ENCODE measurements around the gene RASGRP3. TPM values are rescaled to one million over a fixed set of nuclear protein-coding genes. Genes with fewer than 3 reads are reported as not detected.

The RASGRP3 gene
- total RNA-seq, 1 experiment from 2014 or later: 0.72 TPM

GRCh38 chr2:33491441-33492084 is 15.1 kb downstream of the RASGRP3 start:
- H3K4me3 ChIP-seq: no peak overlapping the region
- peaks cover 14% of the 10 kb centered on the region; the same call in 1 of the 2 replicates for H3K4me1 ChIP-seq (replicated peaks; ENCODE audit: insufficient read depth)
- DNase-seq: no peak
- BruUV-seq (replicated peaks): no TSS peak
- no peaks in the 10 kb centered on the region for H4K20me1 ChIP-seq (ENCODE audit: insufficient read depth)
- intact Hi-C loops (cut with micrococcal nuclease; ENCODE audit: unreplicated experiment): no loop called here
- H3K9me3 ChIP-seq (ENCODE audit: insufficient read depth, low read depth): no peaks in the 10 kb centered on the region; the same call in none of the 2 replicates
- H3F3A ChIP-seq (ENCODE audit: insufficient read depth, low read depth): no peaks in the 10 kb centered on the region
- H3K27me3 ChIP-seq (ENCODE audit: insufficient read depth, low read depth): no peaks in the 10 kb centered on the region
- no peaks in the 10 kb centered on the region for H3K79me2 ChIP-seq (ENCODE audit: low read depth)
- TF ChIP-seq CTCF (conservative IDR thresholded peaks at IDR 0.05) (no peak), EZH2 (IDR thresholded peaks at IDR 0.05; ENCODE audit: low read depth) (no peak)
- H2AFZ ChIP-seq: no peak overlapping the region
- H3K9me2 ChIP-seq (ENCODE audit: insufficient read depth): no peaks in the 10 kb centered on the region
- no peaks in the 10 kb centered on the region for H3K36me3 ChIP-seq (ENCODE audit: low read depth)
- ChIA-PET CTCF (interaction anchor here (0.7 kb wide), 1 partner anchor 30 kb away, joined by 3 read pairs; no protein-coding TSS in a partner anchor), POLR2A (ENCODE audit: unreplicated experiment) (no interaction called here)
- no peak overlapping the region for H3K27ac ChIP-seq
- H3K4me2 ChIP-seq: no peak overlapping the region

GRCh38 chr2:33492399-33493134 is 16.1 kb downstream of the RASGRP3 start:
- no TSS peak for BruUV-seq (replicated peaks)
- no peaks in the 10 kb centered on the region for H3K36me3 ChIP-seq (ENCODE audit: low read depth)
- TF ChIP-seq CTCF (conservative IDR thresholded peaks at IDR 0.05) (no peak), EZH2 (IDR thresholded peaks at IDR 0.05; ENCODE audit: low read depth) (no peak)
- no peaks in the 10 kb centered on the region for H3K79me2 ChIP-seq (ENCODE audit: low read depth)
- H3K27ac ChIP-seq: no peak overlapping the region
- no peak overlapping the region for H2AFZ ChIP-seq
- H3F3A ChIP-seq (ENCODE audit: insufficient read depth, low read depth): no peaks in the 10 kb centered on the region
- no peak overlapping the region for H3K4me3 ChIP-seq
- no peaks in the 10 kb centered on the region for H3K9me2 ChIP-seq (ENCODE audit: insufficient read depth)
- H4K20me1 ChIP-seq (ENCODE audit: insufficient read depth): no peaks in the 10 kb centered on the region
- intact Hi-C loops (cut with micrococcal nuclease; ENCODE audit: unreplicated experiment): no loop called here
- H3K4me2 ChIP-seq: no peak overlapping the region
- no peaks in the 10 kb centered on the region for H3K9me3 ChIP-seq (ENCODE audit: insufficient read depth, low read depth)
- H3K4me1 ChIP-seq (replicated peaks; ENCODE audit: insufficient read depth): peaks cover 14% of the 10 kb centered on the region; the same call in 1 of the 2 replicates
- ChIA-PET CTCF (interaction anchor here (0.7 kb wide), 1 partner anchor 29 kb away, joined by 3 read pairs; no protein-coding TSS in a partner anchor), POLR2A (ENCODE audit: unreplicated experiment) (no interaction called here)
- DNase-seq: no peak
- H3K27me3 ChIP-seq (ENCODE audit: insufficient read depth, low read depth): no peaks in the 10 kb centered on the region

GRCh38 chr2:33494155-33494779 is 17.8 kb downstream of the RASGRP3 start:
- ChIA-PET POLR2A (ENCODE audit: unreplicated experiment) (no interaction called here), CTCF (no interaction called here)
- H4K20me1 ChIP-seq (ENCODE audit: insufficient read depth): no peaks in the 10 kb centered on the region
- H3K36me3 ChIP-seq (ENCODE audit: low read depth): no peaks in the 10 kb centered on the region
- no peaks in the 10 kb centered on the region for H3K9me2 ChIP-seq (ENCODE audit: insufficient read depth)
- peak overlapping the region; percentile 70; the same call in 1 of the 2 replicates for H2AFZ ChIP-seq
- TF ChIP-seq EZH2 (IDR thresholded peaks at IDR 0.05; ENCODE audit: low read depth): no peak
- TF ChIP-seq CTCF (conservative IDR thresholded peaks at IDR 0.05): no peak
- H3K27ac ChIP-seq: no peak overlapping the region
- H3K27me3 ChIP-seq (ENCODE audit: insufficient read depth, low read depth): no peaks in the 10 kb centered on the region
- H3K79me2 ChIP-seq (ENCODE audit: low read depth): no peaks in the 10 kb centered on the region
- no peak for DNase-seq
- no peaks in the 10 kb centered on the region for H3F3A ChIP-seq (ENCODE audit: insufficient read depth, low read depth)
- BruUV-seq (replicated peaks): no TSS peak
- peak overlapping the region; percentile 52 for H3K4me2 ChIP-seq
- intact Hi-C loops (cut with micrococcal nuclease; ENCODE audit: unreplicated experiment): no loop called here
- no peaks in the 10 kb centered on the region for H3K9me3 ChIP-seq (ENCODE audit: insufficient read depth, low read depth)
- H3K4me3 ChIP-seq: peak overlapping the region; percentile 12; the same call in 1 of the 2 replicates
- H3K4me1 ChIP-seq (replicated peaks; ENCODE audit: insufficient read depth): peaks cover 14% of the 10 kb centered on the region; the same call in 1 of the 2 replicates

Measured in PC-9 (cell line).